HepG2 (cell line): ENCODE data around the gene DNASE1L2. TPM values are rescaled to one million over a fixed set of nuclear protein-coding genes. Genes with fewer than 3 reads are reported as not detected.

Experiments
- HNRNPH1 ChIP-seq: fragments of 200-400 bp; formaldehyde crosslinking; optimal IDR thresholded peaks from 2 replicates; pipeline ENCODE3; 2017; ENCODE audit warnings: mild to moderate bottlenecking, low read depth, low read length
- KMT2B ChIP-seq: IDR thresholded peaks from 2 replicates; pipeline ENCODE4 v1.6.1; 2016; ENCODE audit warnings: missing genetic modification reagents, missing compliant biosample characterization
- MATR3 ChIP-seq: sonication (generic); formaldehyde crosslinking; IDR thresholded peaks from 2 replicates; pipeline ENCODE4 v1.4.0; 2020; ENCODE audit warnings: missing genetic modification reagents
- MAZ ChIP-seq, 2 experiments: sonication (generic) in 1 of 2; formaldehyde crosslinking in 1 of 2; IDR thresholded peaks; 2 replicates each; pipeline versions ENCODE4 v1.5.0 to v1.6.1; 2012 to 2020; ENCODE audit warnings: low read depth in 2 of 2, mild to moderate bottlenecking in 2 of 2, borderline replicate concordance in 1 of 2, improper control_type of control experiment in 1 of 2, low read length in 1 of 2, missing genetic modification reagents in 1 of 2, moderate library complexity in 1 of 2
- MLLT10 ChIP-seq: sonication (generic); formaldehyde crosslinking; IDR thresholded peaks from 2 replicates; pipeline ENCODE4 v1.4.0; 2020; ENCODE audit warnings: missing genetic modification reagents
- MTA3 ChIP-seq: sonication (generic); formaldehyde crosslinking; IDR thresholded peaks from 2 replicates; pipeline ENCODE4 v1.4.0; 2020; ENCODE audit warnings: missing genetic modification reagents
- PLSCR1 ChIP-seq: sonication (generic); formaldehyde crosslinking; IDR thresholded peaks from 2 replicates; pipeline ENCODE4 v1.5.0; 2020; ENCODE audit warnings: missing genetic modification reagents, mild to moderate bottlenecking, borderline replicate concordance
- PRDM15 ChIP-seq: sonication (generic); formaldehyde crosslinking; IDR thresholded peaks from 2 replicates; pipeline ENCODE4 v1.4.0; 2020; ENCODE audit warnings: missing genetic modification reagents
- REL ChIP-seq: sonication (generic); formaldehyde crosslinking; conservative IDR thresholded peaks from 2 replicates; pipeline ENCODE4 v1.8.0; 2022; ENCODE audit warnings: mild to moderate bottlenecking, missing genetic modification reagents, moderate library complexity
- REPIN1 ChIP-seq: sonication (generic); formaldehyde crosslinking; IDR thresholded peaks from 2 replicates; pipeline ENCODE4 v1.8.0; 2022; ENCODE audit warnings: missing genetic modification reagents, low read depth, mild to moderate bottlenecking, borderline replicate concordance
- RFX5 ChIP-seq: IDR thresholded peaks from 2 replicates; pipeline ENCODE4 v1.6.1; 2011; ENCODE audit warnings: low read depth, low read length, improper control_type of control experiment
- SAP130 ChIP-seq: IDR thresholded peaks from 2 replicates; pipeline ENCODE4 v1.6.1; 2016; ENCODE audit warnings: low read depth
- SMYD3 ChIP-seq: sonication (generic); formaldehyde crosslinking; IDR thresholded peaks from 2 replicates; pipeline ENCODE4 v1.8.1; 2023; ENCODE audit warnings: mild to moderate bottlenecking, missing genetic modification reagents
- SOX13 ChIP-seq, 3 experiments: fragments of 450-650 bp in 1 of 3; sonication (generic) in 1 of 3; formaldehyde crosslinking in 1 of 3; IDR thresholded peaks in 2 of 3; conservative IDR thresholded peaks in 1 of 3; 2 replicates each; pipeline versions ENCODE4 v1.5.0 to v1.6.1; 2016 to 2020; ENCODE audit warnings: antibody characterized with exemption in 1 of 3, mild to moderate bottlenecking in 1 of 3, missing compliant biosample characterization in 1 of 3, missing genetic modification reagents in 1 of 3, moderate library complexity in 1 of 3
- SP140L ChIP-seq: sonication (generic); formaldehyde crosslinking; IDR thresholded peaks from 2 replicates; pipeline ENCODE4 v1.4.0; 2020; ENCODE audit warnings: missing genetic modification reagents, borderline replicate concordance
- SRY ChIP-seq: sonication (generic); formaldehyde crosslinking; IDR thresholded peaks from 2 replicates; pipeline ENCODE4 v1.8.0; 2022; ENCODE audit warnings: mild to moderate bottlenecking, missing genetic modification reagents
- STAG1 ChIP-seq: sonication (generic); formaldehyde crosslinking; IDR thresholded peaks from 2 replicates; pipeline ENCODE4 v1.4.0; 2020; ENCODE audit warnings: missing genetic modification reagents
- WIZ ChIP-seq: sonication (generic); formaldehyde crosslinking; IDR thresholded peaks from 2 replicates; pipeline ENCODE4 v1.5.1; 2020; ENCODE audit warnings: mild to moderate bottlenecking, missing genetic modification reagents
- ZKSCAN5 ChIP-seq: sonication (generic); formaldehyde crosslinking; IDR thresholded peaks from 2 replicates; pipeline ENCODE4 v1.5.1; 2020; ENCODE audit warnings: mild to moderate bottlenecking, missing genetic modification reagents
- ZNF232 ChIP-seq: sonication (generic); formaldehyde crosslinking; IDR thresholded peaks from 2 replicates; pipeline ENCODE4 v1.4.0; 2020; ENCODE audit warnings: missing genetic modification reagents, borderline replicate concordance
- ZNF383 ChIP-seq: sonication (generic); formaldehyde crosslinking; IDR thresholded peaks from 2 replicates; pipeline ENCODE4 v1.4.0; 2020; ENCODE audit warnings: missing genetic modification reagents, mild to moderate bottlenecking, borderline replicate concordance
- ZNF432 ChIP-seq: sonication (generic); formaldehyde crosslinking; IDR thresholded peaks from 2 replicates; pipeline ENCODE4 v1.5.0; 2020; ENCODE audit warnings: missing genetic modification reagents, mild to moderate bottlenecking, borderline replicate concordance
- ZNF510 ChIP-seq: sonication (generic); formaldehyde crosslinking; IDR thresholded peaks from 2 replicates; pipeline ENCODE4 v1.4.0; 2020; ENCODE audit warnings: low read depth, mild to moderate bottlenecking, missing genetic modification reagents
- ZNF607 ChIP-seq: sonication (generic); formaldehyde crosslinking; IDR thresholded peaks from 2 replicates; pipeline ENCODE4 v1.5.1; 2020; ENCODE audit warnings: missing genetic modification reagents, mild to moderate bottlenecking, borderline replicate concordance
- ZNF672 ChIP-seq: sonication (generic); formaldehyde crosslinking; IDR thresholded peaks from 2 replicates; pipeline ENCODE4 v1.8.1; 2022; ENCODE audit warnings: missing genetic modification reagents
- ZSCAN20 ChIP-seq: sonication (generic); formaldehyde crosslinking; IDR thresholded peaks from 2 replicates; pipeline ENCODE4 v1.4.0; 2020; ENCODE audit warnings: missing genetic modification reagents, mild to moderate bottlenecking, borderline replicate concordance
- polyA plus RNA-seq, 8 experiments: library from polyadenylated mRNA; depleted of rRNA in 3 of 8; stranded (reverse) in 7 of 8; unstranded in 1 of 8; fragments of >200 nt; fragmentation: Illumina TruSeq in 4 of 8; extraction: Trizol in 4 of 8; gene quantifications; 2 replicates each; pipeline versions ENCODE4 v1.2.1 to v1.2.3, GENCODE V29; 2011 to 2016; ENCODE audit warnings: low read depth in 4 of 8, missing spikeins in 1 of 8, mixed read lengths in 1 of 8; ENCODE audit not compliant: insufficient read depth in 1 of 8
- total RNA-seq, 5 experiments: library from RNA; depleted of rRNA; stranded (reverse); fragments of >200 nt; fragmentation: Illumina TruSeq; extraction: Trizol; gene quantifications; 2 replicates each; pipeline ENCODE4 v1.2.3, GENCODE V29; 2016; ENCODE audit warnings: low read depth in 1 of 5

Gene DNASE1L2
- total and polyA plus RNA-seq, 2 of the 13 experiments (the other 11 are each of a cell fraction or from before 2014, with no cell fraction given) = 0.44 to 0.50 TPM

- TF ChIP-seq SP140L (CRISPR knock-in tag) (no peak), SMYD3 (CRISPR knock-in tag) (0 out of 2 replicates have a peak, but pooled peaks have one; percentile 51), KMT2B (CRISPR knock-in tag) (peak; percentile 83), ZNF232 (no peak), ZSCAN20 (CRISPR knock-in tag) (0 out of 2 replicates have a peak, but pooled peaks have one; percentile 53), WIZ (no peak), SOX13 (IDR thresholded peaks at IDR 0.05) (peak; percentile 17; the same call in 1 of the 2 replicates), SOX13 (CRISPR knock-in tag; conservative IDR thresholded peaks at IDR 0.05 in 1 of 2, IDR thresholded peaks at IDR 0.05 in 1 of 2) (peak in 1 of 2 experiments; percentile 49; a peak in 2 of 4 replicates), PRDM15 (CRISPR knock-in tag) (no peak), ZNF607 (CRISPR knock-in tag) (peak; percentile 89; the same call in 1 of the 2 replicates), SAP130 (CRISPR knock-in tag) (peak; percentile 96), ZNF510 (CRISPR knock-in tag) (peak; percentile 81; the same call in 1 of the 2 replicates), ZNF383 (peak; percentile 73; the same call in 1 of the 2 replicates), RFX5 (no peak), STAG1 (no peak), HNRNPH1 (no peak), MLLT10 (no peak), ZNF432 (CRISPR knock-in tag) (no peak), SRY (CRISPR knock-in tag) (peak; percentile 56), MAZ (IDR thresholded peaks at IDR 0.05; ENCODE audit: borderline replicate concordance, low read depth, low read length) (peak; percentile 57), MAZ (CRISPR knock-in tag; IDR thresholded peaks at IDR 0.05; ENCODE audit: low read depth) (peak; percentile 69; the same call in 1 of the 2 replicates), PLSCR1 (CRISPR knock-in tag) (no peak), MTA3 (no peak), ZKSCAN5 (CRISPR knock-in tag) (0 out of 2 replicates have a peak, but pooled peaks have one; percentile 17), ZNF672 (CRISPR knock-in tag) (no peak), REL (no peak), MATR3 (no peak), REPIN1 (peak; percentile 83)
Observed at GRCh38 chr16:2267913-2268666, 31.8 kb downstream of the DNASE1L2 start, which contains the start of gene RNPS1 (continued).
